PC-3 (cell line): ENCODE measurements around the gene TAF1C. TPM values are rescaled to one million over a fixed set of nuclear protein-coding genes. Genes with fewer than 3 reads are reported as not detected.

Experiments used
- ATAC-seq: fragments of 200-7000 bp; cut with Tn5 transposase; 2 replicates; pipeline ENCODE4 v1.9.1; 2020; ENCODE audit warnings: mild to moderate bottlenecking, moderate library complexity
- BruUV-seq: library from RNA; stranded (reverse); fragments of 400-500 nt; replicated peaks from 2 replicates; lab custom pipeline; 2021; lab: Mats Ljungman, UMichigan
- CTCF ChIA-PET: fragments of 300-600 bp; sonication (Branson Sonifier 250); formaldehyde crosslinking; loops from one replicate; lab custom pipeline; 2022; ENCODE audit warnings: antibody characterized with exemption; lab: Charles Lee
- POLR2A ChIA-PET: fragments of 300-600 bp; sonication (Branson Sonifier 250); formaldehyde crosslinking; loops from one replicate; lab custom pipeline; 2022; ENCODE audit warnings: antibody characterized with exemption; ENCODE audit not compliant: unreplicated experiment; lab: Charles Lee
- DNase-seq: peaks from one replicate; pipeline ENCODE4 v3.0.0-alpha.2; 2015
- H2AFZ ChIP-seq: fragments of 300-600 bp; sonication (generic); 2 replicates; pipeline ENCODE4 v1.6.0; 2016; ENCODE audit warnings: antibody characterized with exemption, low read length
- H3F3A ChIP-seq: fragments of 300-600 bp; sonication (generic); one replicate; pipeline ENCODE4 v1.6.0; 2017; ENCODE audit warnings: antibody characterized with exemption, low read length, control low read depth, mild to moderate bottlenecking; ENCODE audit not compliant: unreplicated experiment
- H3K27ac ChIP-seq: fragments of 300-600 bp; sonication (generic); 2 replicates; pipeline ENCODE4 v1.5.1; 2016; ENCODE audit warnings: mild to moderate bottlenecking, low read length
- H3K27me3 ChIP-seq: fragments of 300-600 bp; sonication (generic); 2 replicates; pipeline ENCODE4 v1.6.1; 2016; ENCODE audit warnings: low read length, mixed read lengths
- H3K36me3 ChIP-seq: fragments of 300-600 bp; sonication (generic); 2 replicates; pipeline ENCODE4 v1.6.1; 2016; ENCODE audit warnings: low read depth, mixed run types, low read length, mixed read lengths
- H3K4me1 ChIP-seq: fragments of 300-600 bp; sonication (generic); 2 replicates; pipeline ENCODE4 v1.5.1; 2016; ENCODE audit warnings: low read length; ENCODE audit not compliant: insufficient read depth
- H3K4me2 ChIP-seq: fragments of 300-600 bp; sonication (generic); 2 replicates; pipeline ENCODE4 v1.6.0; 2016; ENCODE audit warnings: low read length
- H3K4me3 ChIP-seq: fragments of 300-600 bp; sonication (generic); 2 replicates; pipeline ENCODE4 v1.5.1; 2016; ENCODE audit warnings: mild to moderate bottlenecking, low read length, mixed read lengths
- H3K79me2 ChIP-seq: fragments of 300-600 bp; sonication (generic); 2 replicates; pipeline ENCODE4 v1.6.1; 2017; ENCODE audit warnings: low read length, mixed read lengths
- H3K9ac ChIP-seq: fragments of 300-600 bp; sonication (generic); 2 replicates; pipeline ENCODE4 v1.6.0; 2016; ENCODE audit warnings: mild to moderate bottlenecking, low read length
- H3K9me2 ChIP-seq: fragments of 300-600 bp; sonication (generic); replicated peaks from 2 replicates; pipeline ENCODE4 v1.6.1; 2016; ENCODE audit warnings: mixed run types, low read length, mixed read lengths
- H3K9me3 ChIP-seq: fragments of 300-600 bp; sonication (generic); 2 replicates; pipeline ENCODE4 v1.6.1; 2016; ENCODE audit warnings: low read length, mixed read lengths
- H4K20me1 ChIP-seq: fragments of 300-600 bp; sonication (generic); 2 replicates; pipeline ENCODE4 v1.6.1; 2016; ENCODE audit warnings: low read length, mixed read lengths
- EZH2 ChIP-seq: fragments of 300-600 bp; sonication (generic); IDR thresholded peaks from one replicate; pipeline ENCODE4 v1.6.1; 2017; ENCODE audit warnings: antibody characterized with exemption, mild to moderate bottlenecking, low read length; ENCODE audit not compliant: unreplicated experiment
- EZH2phosphoT487 ChIP-seq: fragments of 300-600 bp; sonication (generic); IDR thresholded peaks from 2 replicates; pipeline ENCODE4 v1.6.1; 2018; ENCODE audit warnings: mild to moderate bottlenecking, antibody characterized with exemption, low read length, borderline replicate concordance
- intact Hi-C: fragments of 100-400 bp; cut with micrococcal nuclease; formaldehyde crosslinking; loops from 2 replicates; pipeline ENCODE4 v1.9.0; 2023
- total RNA-seq: library from RNA; depleted of rRNA; stranded (reverse); fragments of >200 nt; gene quantifications from 2 replicates; pipeline ENCODE4 v1.2.3, GENCODE V29; 2014
- TF ChIP-seq, protein P1 (sequence below): fragments of 300-600 bp; sonication (generic); conservative IDR thresholded peaks from 2 replicates; pipeline ENCODE4 v1.5.1; 2017; ENCODE audit warnings: antibody characterized with exemption, low read depth, mild to moderate bottlenecking, low read length

Gene TAF1C
- total RNA-seq, 1 experiment from 2014 or later: 21.8 TPM

DNA sequence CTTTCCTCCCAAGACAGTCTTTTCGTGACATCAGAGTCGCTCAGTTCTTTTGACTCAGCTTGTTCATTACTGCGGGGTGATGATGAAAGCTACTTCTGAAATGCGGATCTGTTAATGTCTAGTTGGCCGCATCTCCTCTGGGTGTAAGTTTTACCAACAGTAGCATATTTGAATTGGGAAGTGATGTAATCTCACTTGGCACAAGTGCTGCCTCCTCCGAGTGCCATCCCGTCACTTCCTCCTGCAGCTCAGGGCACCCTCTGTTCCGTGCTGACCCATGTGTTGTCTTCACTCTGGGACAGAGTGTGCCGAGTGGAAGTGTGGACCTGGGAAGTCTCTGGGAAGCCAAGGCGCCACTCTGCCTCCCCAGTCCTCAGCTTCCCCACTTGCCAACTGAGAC, 13.0 kb upstream of the TAF1C start:
- CTCF ChIA-PET: no interaction called here
- Histone ChIP-seq H3K9me3 (no peaks in the 10 kb centered on the region), H3K9me2 (no peaks in the 10 kb centered on the region), H3K27me3 (no peaks in the 10 kb centered on the region), H2AFZ (no peak overlapping the region), H4K20me1 (no peaks in the 10 kb centered on the region), H3K4me1 (no peaks in the 10 kb centered on the region), H3K4me2 (no peak overlapping the region), H3K36me3 (no peaks in the 10 kb centered on the region), H3K9ac (no peak overlapping the region), H3K4me3 (no peak overlapping the region), H3K79me2 (no peaks in the 10 kb centered on the region), H3F3A (no peaks in the 10 kb centered on the region), H3K27ac (no peak overlapping the region)
- ATAC-seq (no peak), DNase-seq (no peak)
- intact Hi-C loops: no loop called here
- POLR2A ChIA-PET: no interaction called here
- TF ChIP-seq EZH2phosphoT487 (no peak), EZH2 (no peak)
- TF ChIP-seq, protein P1, sequence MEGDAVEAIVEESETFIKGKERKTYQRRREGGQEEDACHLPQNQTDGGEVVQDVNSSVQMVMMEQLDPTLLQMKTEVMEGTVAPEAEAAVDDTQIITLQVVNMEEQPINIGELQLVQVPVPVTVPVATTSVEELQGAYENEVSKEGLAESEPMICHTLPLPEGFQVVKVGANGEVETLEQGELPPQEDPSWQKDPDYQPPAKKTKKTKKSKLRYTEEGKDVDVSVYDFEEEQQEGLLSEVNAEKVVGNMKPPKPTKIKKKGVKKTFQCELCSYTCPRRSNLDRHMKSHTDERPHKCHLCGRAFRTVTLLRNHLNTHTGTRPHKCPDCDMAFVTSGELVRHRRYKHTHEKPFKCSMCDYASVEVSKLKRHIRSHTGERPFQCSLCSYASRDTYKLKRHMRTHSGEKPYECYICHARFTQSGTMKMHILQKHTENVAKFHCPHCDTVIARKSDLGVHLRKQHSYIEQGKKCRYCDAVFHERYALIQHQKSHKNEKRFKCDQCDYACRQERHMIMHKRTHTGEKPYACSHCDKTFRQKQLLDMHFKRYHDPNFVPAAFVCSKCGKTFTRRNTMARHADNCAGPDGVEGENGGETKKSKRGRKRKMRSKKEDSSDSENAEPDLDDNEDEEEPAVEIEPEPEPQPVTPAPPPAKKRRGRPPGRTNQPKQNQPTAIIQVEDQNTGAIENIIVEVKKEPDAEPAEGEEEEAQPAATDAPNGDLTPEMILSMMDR: no peak
- no TSS peak for BruUV-seq

DNA sequence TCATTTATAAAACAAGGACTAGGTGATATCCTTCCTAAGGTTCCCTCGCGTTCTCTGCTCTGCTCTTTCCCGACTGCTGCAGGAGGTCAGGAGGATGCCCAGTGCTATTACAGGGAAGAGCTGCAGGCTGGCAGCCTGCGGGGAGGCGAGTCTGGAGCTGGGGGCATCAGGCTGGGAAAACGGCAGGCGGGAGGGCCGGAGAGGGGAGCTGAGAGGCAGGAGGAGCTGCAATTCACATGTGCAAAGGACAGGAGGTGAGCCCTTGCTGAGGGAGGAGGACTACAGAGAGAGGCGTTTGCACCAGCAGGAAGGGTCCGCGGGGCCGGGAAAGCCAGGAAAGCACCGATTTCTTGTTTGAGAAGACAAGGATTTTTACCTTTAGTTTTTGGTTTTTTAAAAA, 12.2 kb upstream of the TAF1C start:
- no peaks in the 10 kb centered on the region for H3K9me2 ChIP-seq
- no peak overlapping the region for H3K4me3 ChIP-seq
- H3K27me3 ChIP-seq: no peaks in the 10 kb centered on the region
- H3K4me2 ChIP-seq: no peak overlapping the region
- BruUV-seq: no TSS peak
- intact Hi-C loops: no loop called here
- ChIA-PET POLR2A (no interaction called here), CTCF (no interaction called here)
- H4K20me1 ChIP-seq: no peaks in the 10 kb centered on the region
- H3K79me2 ChIP-seq: no peaks in the 10 kb centered on the region
- H3F3A ChIP-seq: no peaks in the 10 kb centered on the region
- H3K9ac ChIP-seq: no peak overlapping the region
- TF ChIP-seq EZH2 (no peak), EZH2phosphoT487 (no peak)
- TF ChIP-seq, protein P1: no peak
- no peaks in the 10 kb centered on the region for H3K9me3 ChIP-seq
- no peaks in the 10 kb centered on the region for H3K36me3 ChIP-seq
- no peak for ATAC-seq
- no peak for DNase-seq
- H3K27ac ChIP-seq: no peak overlapping the region
- no peaks in the 10 kb centered on the region for H3K4me1 ChIP-seq
- H2AFZ ChIP-seq: no peak overlapping the region

DNA sequence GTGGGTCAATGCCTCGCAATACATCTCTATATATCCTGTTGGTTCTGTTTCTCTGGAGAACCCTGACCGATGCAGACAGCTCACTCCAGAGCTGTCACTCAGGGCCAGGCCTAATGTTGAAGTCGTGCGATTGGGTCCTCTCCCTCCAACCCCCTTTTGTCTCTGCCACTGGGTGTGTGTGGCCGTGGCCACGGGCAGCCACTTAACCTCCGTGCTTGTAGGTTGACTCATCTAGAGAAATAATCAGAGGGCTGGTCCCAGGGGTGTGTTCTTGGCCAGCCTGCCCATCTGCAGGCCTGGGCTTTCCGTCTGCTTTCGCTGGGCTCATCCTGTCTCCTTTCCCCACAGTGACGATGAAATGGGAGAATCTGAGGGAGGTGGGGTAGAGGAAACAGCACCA, 11.5 kb upstream of the TAF1C start:
- H3K9ac ChIP-seq: no peak overlapping the region
- no peaks in the 10 kb centered on the region for H3K9me2 ChIP-seq
- no peaks in the 10 kb centered on the region for H3K79me2 ChIP-seq
- no peak overlapping the region for H3K27ac ChIP-seq
- BruUV-seq: no TSS peak
- POLR2A ChIA-PET: no interaction called here
- no peak for TF ChIP-seq EZH2phosphoT487
- TF ChIP-seq EZH2: no peak
- TF ChIP-seq, protein P1: no peak
- no peaks in the 10 kb centered on the region for H3F3A ChIP-seq
- CTCF ChIA-PET: no interaction called here
- H2AFZ ChIP-seq: no peak overlapping the region
- H3K36me3 ChIP-seq: no peaks in the 10 kb centered on the region
- no peak overlapping the region for H3K4me3 ChIP-seq
- peak; percentile 30 for DNase-seq
- no peak overlapping the region for H3K4me2 ChIP-seq
- no peaks in the 10 kb centered on the region for H4K20me1 ChIP-seq
- no peaks in the 10 kb centered on the region for H3K9me3 ChIP-seq
- no peaks in the 10 kb centered on the region for H3K27me3 ChIP-seq
- no peaks in the 10 kb centered on the region for H3K4me1 ChIP-seq
- intact Hi-C loops: no loop called here
- peak; percentile 85 for ATAC-seq
